Fibroblast of lung (primary cell): Measurements from ENCODE around the gene ERICH4. TPM values are rescaled to one million over a fixed set of nuclear protein-coding genes. Genes with fewer than 3 reads are reported as not detected.
"Not testable (repeated sequence)": the region's sequence is repeated elsewhere in the genome, so short reads cannot be mapped to it uniquely, and the experiment has no call there.

Experiments used
- DNase-seq, 2 donors: peaks; one replicate each; pipeline versions ENCODE4 v3.0.0 to v3.0.0-alpha.2; 2010; ENCODE audit warnings: low read depth in 2 of 2
- H2AFZ ChIP-seq: 2 replicates; pipeline ENCODE4 v1.5.1; 2012; ENCODE audit warnings: low read length, control low read depth, inconsistent platforms
- H3K27ac ChIP-seq: 2 replicates; pipeline ENCODE4 v1.5.1; 2011; ENCODE audit warnings: low read length, control low read depth; ENCODE audit not compliant: insufficient read depth
- H3K27me3 ChIP-seq: 2 replicates; pipeline ENCODE4 v1.5.1; 2011; ENCODE audit warnings: mild to moderate bottlenecking, low read length; ENCODE audit not compliant: control insufficient read depth, insufficient read depth
- H3K36me3 ChIP-seq: 2 replicates; pipeline ENCODE4 v1.5.1; 2011; ENCODE audit warnings: low read length; ENCODE audit not compliant: control insufficient read depth, insufficient read depth
- H3K4me1 ChIP-seq: 2 replicates; pipeline ENCODE4 v1.5.1; 2011; ENCODE audit warnings: low read length; ENCODE audit not compliant: control insufficient read depth, insufficient read depth; ENCODE audit errors: extremely low read depth
- H3K4me2 ChIP-seq: 2 replicates; pipeline ENCODE4 v1.5.1; 2011; ENCODE audit warnings: low read length, control low read depth; ENCODE audit not compliant: insufficient read depth; ENCODE audit errors: extremely low read depth
- H3K4me3 ChIP-seq, 4 experiments: fragments of 200-600 bp in 1 of 4; sonication (generic) in 1 of 4; replicated peaks in 1 of 4; 2 replicates each; pipeline ENCODE4 v1.5.1; 2011 to 2016; ENCODE audit warnings: low read length in 4 of 4, low read depth in 3 of 4, mild to moderate bottlenecking in 3 of 4, control low read depth in 2 of 4, inconsistent platforms in 1 of 4, mixed read lengths in 1 of 4; ENCODE audit not compliant: insufficient read depth in 1 of 4; ENCODE audit errors: control extremely low read depth in 1 of 4
- H3K79me2 ChIP-seq: 2 replicates; pipeline ENCODE4 v1.5.1; 2012; ENCODE audit warnings: mild to moderate bottlenecking, low read length, inconsistent platforms; ENCODE audit not compliant: control insufficient read depth, insufficient read depth
- H3K9ac ChIP-seq: 2 replicates; pipeline ENCODE4 v1.5.1; 2011; ENCODE audit warnings: mild to moderate bottlenecking, low read length, control low read depth; ENCODE audit not compliant: insufficient read depth
- H3K9me3 ChIP-seq: 2 replicates; pipeline ENCODE4 v1.5.1; 2012; ENCODE audit warnings: low read depth, low read length; ENCODE audit not compliant: control insufficient read depth, insufficient read depth
- H4K20me1 ChIP-seq: 2 replicates; pipeline ENCODE4 v1.5.1; 2011; ENCODE audit warnings: low read length; ENCODE audit not compliant: control insufficient read depth, insufficient read depth; ENCODE audit errors: extremely low read depth
- EZH2 ChIP-seq: IDR thresholded peaks from 2 replicates; pipeline ENCODE4 v1.5.1; 2012; ENCODE audit warnings: low read length, control low read depth, mild to moderate bottlenecking; ENCODE audit errors: missing control alignments
- polyA plus RNA-seq, 2 donors: library from polyadenylated mRNA; depleted of rRNA in 1 of 2; stranded (reverse) in 1 of 2; unstranded in 1 of 2; fragments of >200 nt; gene quantifications; 2 replicates each; pipeline ENCODE4 v1.2.1, GENCODE V29; 2011 to 2012; ENCODE audit warnings: missing spikeins in 1 of 2
- total RNA-seq: library from RNA; depleted of rRNA; stranded (reverse); fragments of >200 nt; gene quantifications from 2 replicates; pipeline ENCODE4 v1.2.1, GENCODE V29; 2014
- TF ChIP-seq, protein P1 (sequence below), 2 donors: IDR thresholded peaks in 1 of 2; conservative IDR thresholded peaks in 1 of 2; 1 replicate in 1 of 2; 2 replicates in 1 of 2; pipeline ENCODE4 v1.5.1; 2011 to 2012; ENCODE audit warnings: low read length in 2 of 2, control low read depth in 1 of 2, inconsistent platforms in 1 of 2, low read depth in 1 of 2, mild to moderate bottlenecking in 1 of 2

Gene ERICH4
- total and polyA plus RNA-seq, 2 donors (not counting 1 experiment from before 2014, with no cell fraction given) = not detected

DNA sequence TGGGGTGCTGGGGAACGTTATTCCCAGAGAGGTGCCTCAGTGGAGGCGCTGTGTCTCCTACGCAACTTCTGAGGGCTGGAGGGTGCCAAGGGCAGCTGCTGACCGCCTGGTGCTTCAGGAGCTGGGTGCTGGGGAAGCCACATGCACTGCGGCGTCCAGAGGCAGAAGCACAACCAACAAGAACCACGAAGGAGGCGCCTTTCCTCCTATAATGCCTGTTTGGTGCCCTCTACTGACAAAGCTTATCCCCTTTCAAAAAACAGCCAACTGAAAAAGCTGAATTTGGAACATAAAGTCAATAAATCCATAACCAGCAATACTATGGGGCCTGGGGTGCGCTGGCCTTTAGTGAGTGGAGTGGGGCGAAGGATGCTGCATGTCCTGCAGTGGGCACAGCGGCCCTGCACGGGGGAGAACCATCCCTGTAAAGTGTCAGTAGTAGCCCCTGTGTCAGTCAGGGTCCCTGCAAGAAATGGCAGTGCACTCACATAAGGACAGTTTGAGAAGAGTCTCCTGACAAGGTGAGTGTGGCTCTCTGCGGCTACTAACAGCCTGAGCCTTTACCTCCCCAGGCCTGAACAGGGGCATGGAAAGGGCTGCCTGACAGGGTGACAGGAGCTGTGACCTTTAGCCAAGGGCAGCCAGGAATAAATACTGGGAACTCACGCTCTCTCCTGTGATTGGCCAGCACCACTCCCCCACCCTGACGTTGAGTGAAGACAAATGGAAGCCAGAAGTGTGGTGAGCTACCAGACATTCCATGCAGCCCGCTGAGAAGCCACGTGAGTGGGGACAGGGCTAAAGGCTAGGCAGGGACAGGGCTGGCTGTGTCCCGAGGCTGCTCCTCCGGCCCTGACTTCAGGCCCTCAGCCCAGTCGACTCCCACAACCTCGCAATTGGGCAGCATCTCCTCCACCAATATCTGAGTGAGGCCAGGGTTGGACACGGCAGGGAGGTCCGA lies 11.2 kb upstream of the ERICH4 start:
- H3K4me3 ChIP-seq = no peak overlapping the region
- peaks cover 10% of the 10 kb centered on the region for H3K36me3 ChIP-seq
- DNase-seq = peak in 1 of 2 donors; percentile 44
- TF ChIP-seq, protein P1, sequence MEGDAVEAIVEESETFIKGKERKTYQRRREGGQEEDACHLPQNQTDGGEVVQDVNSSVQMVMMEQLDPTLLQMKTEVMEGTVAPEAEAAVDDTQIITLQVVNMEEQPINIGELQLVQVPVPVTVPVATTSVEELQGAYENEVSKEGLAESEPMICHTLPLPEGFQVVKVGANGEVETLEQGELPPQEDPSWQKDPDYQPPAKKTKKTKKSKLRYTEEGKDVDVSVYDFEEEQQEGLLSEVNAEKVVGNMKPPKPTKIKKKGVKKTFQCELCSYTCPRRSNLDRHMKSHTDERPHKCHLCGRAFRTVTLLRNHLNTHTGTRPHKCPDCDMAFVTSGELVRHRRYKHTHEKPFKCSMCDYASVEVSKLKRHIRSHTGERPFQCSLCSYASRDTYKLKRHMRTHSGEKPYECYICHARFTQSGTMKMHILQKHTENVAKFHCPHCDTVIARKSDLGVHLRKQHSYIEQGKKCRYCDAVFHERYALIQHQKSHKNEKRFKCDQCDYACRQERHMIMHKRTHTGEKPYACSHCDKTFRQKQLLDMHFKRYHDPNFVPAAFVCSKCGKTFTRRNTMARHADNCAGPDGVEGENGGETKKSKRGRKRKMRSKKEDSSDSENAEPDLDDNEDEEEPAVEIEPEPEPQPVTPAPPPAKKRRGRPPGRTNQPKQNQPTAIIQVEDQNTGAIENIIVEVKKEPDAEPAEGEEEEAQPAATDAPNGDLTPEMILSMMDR (conservative IDR thresholded peaks at IDR 0.05 in 1 of 2, IDR thresholded peaks at IDR 0.05 in 1 of 2; ENCODE audit: low read depth in 1 of 2, low read length in 2 of 2) = peak; percentile 49 to 54
- TF ChIP-seq EZH2 = no peak
- no peak overlapping the region for H3K9ac ChIP-seq
- no peaks in the 10 kb centered on the region for H3K79me2 ChIP-seq
- no peaks in the 10 kb centered on the region for H3K27me3 ChIP-seq
- no peak overlapping the region for H3K4me2 ChIP-seq
- peaks cover 9% of the 10 kb centered on the region for H3K4me1 ChIP-seq
- no peaks in the 10 kb centered on the region for H3K9me3 ChIP-seq
- no peak overlapping the region for H3K27ac ChIP-seq
- H2AFZ ChIP-seq = no peak overlapping the region
- H4K20me1 ChIP-seq = no peaks in the 10 kb centered on the region

DNA sequence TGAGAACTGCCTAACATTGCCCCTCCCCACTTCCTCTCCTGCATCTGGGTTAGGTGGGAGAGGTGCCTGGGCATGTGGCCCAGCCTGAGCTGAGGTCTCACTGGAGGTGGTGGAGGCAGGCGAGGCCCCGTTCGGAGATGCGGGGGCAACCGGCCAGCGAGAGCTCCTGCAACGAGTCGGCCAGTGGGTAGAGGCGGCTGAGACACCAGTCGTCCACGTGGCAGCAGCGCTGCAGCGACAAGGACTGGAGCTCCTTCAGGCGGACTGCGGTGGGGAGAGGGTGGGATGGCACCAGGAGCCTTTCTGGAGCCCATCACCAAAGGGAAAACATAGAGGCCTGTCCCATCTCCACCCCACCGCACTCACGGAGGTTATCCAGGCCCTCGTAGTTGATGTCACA lies 9.8 kb upstream of the ERICH4 start:
- Histone ChIP-seq H3K36me3 (peaks cover 13% of the 10 kb centered on the region), H3K4me1 (peaks cover 2% of the 10 kb centered on the region), H3K79me2 (no peaks in the 10 kb centered on the region), H4K20me1 (no peaks in the 10 kb centered on the region), H3K27me3 (no peaks in the 10 kb centered on the region), H3K4me2 (no peak overlapping the region), H3K27ac (no peak overlapping the region), H3K4me3 (no peak overlapping the region), H2AFZ (no peak overlapping the region), H3K9ac (no peak overlapping the region), H3K9me3 (no peaks in the 10 kb centered on the region)
- TF ChIP-seq, protein P1 (conservative IDR thresholded peaks at IDR 0.05 in 1 of 2, IDR thresholded peaks at IDR 0.05 in 1 of 2; ENCODE audit: low read depth in 1 of 2, low read length in 2 of 2) = no peak
- TF ChIP-seq EZH2 = no peak
- no peak for DNase-seq

DNA sequence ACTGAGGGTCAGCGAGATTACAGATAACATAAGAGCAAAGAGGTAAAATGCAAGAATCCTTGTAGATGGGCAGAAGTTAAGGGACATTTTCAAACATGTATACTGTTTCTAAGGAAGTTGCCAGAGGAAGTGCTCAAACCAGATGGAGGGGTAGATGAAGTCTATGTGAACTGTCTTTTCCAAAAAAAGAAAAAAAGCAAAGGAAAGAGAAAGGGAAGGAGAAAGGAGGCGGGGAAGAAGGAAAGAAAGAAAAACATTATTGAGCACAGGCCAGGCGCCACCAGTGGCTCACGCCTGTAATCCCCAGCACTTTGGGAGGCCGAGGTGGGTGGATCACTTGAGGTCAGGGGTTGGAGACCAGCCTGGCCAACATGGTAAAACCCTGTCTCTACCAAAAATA lies 8.5 kb upstream of the ERICH4 start:
- Histone ChIP-seq H2AFZ (no peak overlapping the region), H3K9me3 (no peaks in the 10 kb centered on the region), H3K4me2 (no peak overlapping the region), H3K4me3 (no peak overlapping the region), H3K4me1 (no peaks in the 10 kb centered on the region), H3K9ac (no peak overlapping the region), H3K27ac (no peak overlapping the region), H3K27me3 (no peaks in the 10 kb centered on the region), H3K79me2 (peaks cover 3% of the 10 kb centered on the region), H4K20me1 (no peaks in the 10 kb centered on the region), H3K36me3 (peaks cover 13% of the 10 kb centered on the region)
- TF ChIP-seq EZH2 = no peak
- TF ChIP-seq, protein P1 (conservative IDR thresholded peaks at IDR 0.05 in 1 of 2, IDR thresholded peaks at IDR 0.05 in 1 of 2; ENCODE audit: low read depth in 1 of 2, low read length in 2 of 2) = no peak
- DNase-seq = no peak

DNA sequence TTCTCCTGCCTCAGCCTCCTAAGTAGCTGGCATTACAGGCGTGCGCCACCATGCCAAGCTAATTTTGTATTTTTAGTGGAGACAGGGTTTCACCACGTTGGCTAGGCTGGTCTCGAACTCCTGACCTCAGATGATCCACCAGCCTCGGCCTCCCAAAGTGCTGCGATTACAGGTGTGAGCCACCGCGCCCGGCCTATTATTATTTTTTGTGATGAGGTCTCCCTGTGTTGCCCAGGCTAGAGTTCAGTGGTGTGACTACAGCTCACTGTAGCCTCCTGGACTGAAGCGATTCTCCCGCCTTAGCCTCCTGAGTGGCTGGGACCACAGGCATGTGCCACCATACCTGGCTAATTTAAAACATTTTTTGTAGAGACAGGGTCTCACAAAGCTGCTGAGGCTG lies 7.6 kb upstream of the ERICH4 start:
- H3K4me2 ChIP-seq, H3K9me3 ChIP-seq, H3K4me3 ChIP-seq, H3K4me1 ChIP-seq, H4K20me1 ChIP-seq, H3K79me2 ChIP-seq, H2AFZ ChIP-seq, H3K27me3 ChIP-seq, DNase-seq, H3K27ac ChIP-seq, H3K9ac ChIP-seq: not testable (repeated sequence)
- peaks cover 13% of the 10 kb centered on the region for H3K36me3 ChIP-seq
